Left ventricle myocardium inferior (tissue), 1 donor: ENCODE results near the gene SLC30A2. TPM values are rescaled to one million over a fixed set of nuclear protein-coding genes. Genes with fewer than 3 reads are reported as not detected.
A peak's percentile ranks its signal among the peaks of the same experiment; 100 is the strongest.

ENCODE experiments used
- DNase-seq: peaks from one replicate; pipeline ENCODE4 v3.0.0-alpha.2; 2020
- H3K27ac ChIP-seq: fragments of 200-600 bp; replicated peaks from 2 replicates; pipeline ENCODE4 v1.8.0; 2021
- H3K27me3 ChIP-seq: fragments of 200-600 bp; 2 replicates; pipeline ENCODE4 v1.8.0; 2021; ENCODE audit warnings: low read depth
- H3K36me3 ChIP-seq: fragments of 200-600 bp; 2 replicates; pipeline ENCODE4 v1.8.0; 2021
- H3K4me1 ChIP-seq: fragments of 200-600 bp; 2 replicates; pipeline ENCODE4 v1.8.0; 2021
- H3K4me3 ChIP-seq: fragments of 200-600 bp; 2 replicates; pipeline ENCODE4 v1.8.0; 2021; ENCODE audit warnings: mild to moderate bottlenecking, moderate library complexity
- H3K9me3 ChIP-seq: fragments of 200-600 bp; replicated peaks from 2 replicates; pipeline ENCODE4 v1.8.0; 2021
- intact Hi-C: fragments of 100-400 bp; cut with micrococcal nuclease; formaldehyde crosslinking; loops from one replicate; pipeline ENCODE4 v1.11.0; 2022
- total RNA-seq: library from RNA; stranded (reverse); fragmentation: NEBNext Ultra II Directional; extraction: Animal tissue kit (Norgen Biotek cat#: 25700); gene quantifications from one replicate; pipeline ENCODE4 v1.2.1, GENCODE V29; 2021
- TF ChIP-seq, protein P1 (sequence below): fragments of 200-600 bp; IDR thresholded peaks from 2 replicates; pipeline ENCODE4 v1.8.0; 2021; ENCODE audit warnings: antibody characterized with exemption, mild to moderate bottlenecking, borderline replicate concordance
- donor health status: DM: no; HTN: yes; CAD: no; lungs with severe emphysema.

Gene SLC30A2
- total RNA-seq, 1 donor from 2014 or later: 7.1 TPM

DNA sequence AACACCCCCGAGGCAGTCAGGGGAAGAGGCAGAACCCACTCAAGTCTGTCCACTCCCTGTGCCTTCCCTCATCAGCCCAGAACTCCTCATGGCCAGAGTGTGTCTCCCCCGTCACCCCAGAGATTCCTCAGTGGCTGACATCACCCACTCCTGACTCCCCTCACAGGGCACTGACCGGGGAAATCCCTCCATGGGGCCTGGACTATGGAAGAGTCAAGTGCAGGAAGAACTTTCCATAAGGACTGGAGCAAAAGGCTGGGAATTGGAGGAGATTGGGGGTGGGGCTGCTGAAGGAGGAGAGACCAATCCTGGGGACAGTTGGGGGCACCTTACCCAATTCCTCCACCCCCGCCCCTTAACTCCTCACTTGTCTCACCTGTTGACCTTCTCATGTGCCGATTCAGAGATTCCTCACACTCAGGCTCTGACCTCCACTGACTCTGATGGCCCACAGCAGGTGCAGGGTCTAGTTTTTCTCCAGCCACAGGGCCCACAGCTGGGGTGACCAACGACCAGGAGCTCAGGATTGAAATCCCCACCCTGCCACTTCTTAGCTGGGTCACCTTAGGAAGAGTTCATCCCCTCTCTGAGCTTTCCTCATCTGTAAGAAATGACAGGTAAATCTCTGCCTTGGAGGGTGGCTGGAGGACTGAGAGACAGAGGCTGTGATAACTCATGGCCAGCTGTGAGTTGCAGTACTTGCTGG is 24.8 kb downstream of the SLC30A2 start:
- H3K4me1 ChIP-seq: peaks cover 91% of the 10 kb centered on the region
- H3K27me3 ChIP-seq: no peaks in the 10 kb centered on the region
- no peaks in the 10 kb centered on the region for H3K9me3 ChIP-seq
- H3K27ac ChIP-seq: peak overlapping the region; percentile 94
- H3K36me3 ChIP-seq: no peaks in the 10 kb centered on the region
- H3K4me3 ChIP-seq: peak overlapping the region; percentile 60
- intact Hi-C loops: no loop called here
- no peak for DNase-seq
- TF ChIP-seq, protein P1, sequence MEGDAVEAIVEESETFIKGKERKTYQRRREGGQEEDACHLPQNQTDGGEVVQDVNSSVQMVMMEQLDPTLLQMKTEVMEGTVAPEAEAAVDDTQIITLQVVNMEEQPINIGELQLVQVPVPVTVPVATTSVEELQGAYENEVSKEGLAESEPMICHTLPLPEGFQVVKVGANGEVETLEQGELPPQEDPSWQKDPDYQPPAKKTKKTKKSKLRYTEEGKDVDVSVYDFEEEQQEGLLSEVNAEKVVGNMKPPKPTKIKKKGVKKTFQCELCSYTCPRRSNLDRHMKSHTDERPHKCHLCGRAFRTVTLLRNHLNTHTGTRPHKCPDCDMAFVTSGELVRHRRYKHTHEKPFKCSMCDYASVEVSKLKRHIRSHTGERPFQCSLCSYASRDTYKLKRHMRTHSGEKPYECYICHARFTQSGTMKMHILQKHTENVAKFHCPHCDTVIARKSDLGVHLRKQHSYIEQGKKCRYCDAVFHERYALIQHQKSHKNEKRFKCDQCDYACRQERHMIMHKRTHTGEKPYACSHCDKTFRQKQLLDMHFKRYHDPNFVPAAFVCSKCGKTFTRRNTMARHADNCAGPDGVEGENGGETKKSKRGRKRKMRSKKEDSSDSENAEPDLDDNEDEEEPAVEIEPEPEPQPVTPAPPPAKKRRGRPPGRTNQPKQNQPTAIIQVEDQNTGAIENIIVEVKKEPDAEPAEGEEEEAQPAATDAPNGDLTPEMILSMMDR: no peak

DNA sequence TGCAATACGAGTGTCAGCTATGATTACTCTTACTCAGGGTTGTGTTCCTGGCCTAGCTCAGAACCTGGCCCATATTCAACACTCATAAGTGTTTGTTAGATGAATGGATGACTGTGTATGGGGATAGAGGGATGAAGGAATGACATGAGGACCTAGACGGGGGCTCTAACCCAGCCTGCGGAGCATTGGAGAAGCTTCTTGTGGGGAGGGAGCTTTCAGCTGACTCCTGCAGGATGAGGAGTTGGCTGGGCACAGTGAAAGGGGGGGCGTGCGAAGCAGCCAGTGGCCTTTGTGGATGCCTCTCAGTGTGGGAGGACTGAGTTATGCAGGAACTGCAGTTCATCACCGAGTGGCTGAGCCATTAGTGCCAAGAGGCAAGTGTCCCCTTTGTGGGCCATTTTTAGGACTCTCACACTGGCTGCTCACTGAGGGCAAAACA is 25.6 kb downstream of the SLC30A2 start:
- DNase-seq: no peak
- Histone ChIP-seq H3K36me3 (no peaks in the 10 kb centered on the region), H3K4me1 (peaks cover 96% of the 10 kb centered on the region), H3K27ac (peak overlapping the region; percentile 94), H3K4me3 (peak overlapping the region; percentile 60), H3K27me3 (no peaks in the 10 kb centered on the region), H3K9me3 (no peaks in the 10 kb centered on the region)
- TF ChIP-seq, protein P1: no peak
- intact Hi-C loops: no loop called here

DNA sequence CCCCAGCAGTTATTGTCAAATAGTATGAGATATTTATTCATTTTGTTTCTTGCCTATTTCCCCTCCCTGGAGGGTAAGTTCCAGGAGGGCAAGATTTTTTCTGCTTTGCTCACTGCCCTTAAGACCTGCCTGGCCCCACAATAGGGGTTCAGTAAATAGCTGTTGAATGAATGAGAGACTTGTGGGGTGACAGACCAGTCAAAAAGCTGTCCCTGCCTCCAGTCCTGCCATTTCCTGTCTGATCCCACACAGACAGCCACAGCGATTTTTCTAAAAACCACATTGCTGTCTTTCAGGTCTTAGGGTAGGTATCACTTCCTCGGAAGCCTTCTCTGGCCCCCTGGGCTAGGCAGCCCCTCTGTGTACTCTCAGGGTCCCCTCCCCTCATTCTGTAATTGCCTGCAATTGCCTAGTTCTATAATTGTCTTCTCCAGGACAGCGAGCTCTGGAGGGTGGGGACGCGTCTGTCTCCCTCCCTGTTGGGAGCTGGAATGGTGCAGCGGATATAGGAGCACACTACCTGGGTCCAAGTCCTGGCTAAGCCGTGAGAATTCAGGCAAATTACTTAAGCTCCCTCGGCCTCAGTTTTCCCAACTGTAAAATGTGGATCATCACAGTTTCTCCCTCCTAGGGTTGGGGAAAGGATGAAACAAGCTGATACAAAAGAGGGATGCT is 26.1 kb downstream of the SLC30A2 start:
- TF ChIP-seq, protein P1: no peak
- no peak for DNase-seq
- Histone ChIP-seq H3K9me3 (no peaks in the 10 kb centered on the region), H3K36me3 (no peaks in the 10 kb centered on the region), H3K4me1 (peaks cover 94% of the 10 kb centered on the region), H3K27ac (peak overlapping the region; percentile 94), H3K4me3 (peak overlapping the region; percentile 60), H3K27me3 (no peaks in the 10 kb centered on the region)
- intact Hi-C loops: no loop called here

DNA sequence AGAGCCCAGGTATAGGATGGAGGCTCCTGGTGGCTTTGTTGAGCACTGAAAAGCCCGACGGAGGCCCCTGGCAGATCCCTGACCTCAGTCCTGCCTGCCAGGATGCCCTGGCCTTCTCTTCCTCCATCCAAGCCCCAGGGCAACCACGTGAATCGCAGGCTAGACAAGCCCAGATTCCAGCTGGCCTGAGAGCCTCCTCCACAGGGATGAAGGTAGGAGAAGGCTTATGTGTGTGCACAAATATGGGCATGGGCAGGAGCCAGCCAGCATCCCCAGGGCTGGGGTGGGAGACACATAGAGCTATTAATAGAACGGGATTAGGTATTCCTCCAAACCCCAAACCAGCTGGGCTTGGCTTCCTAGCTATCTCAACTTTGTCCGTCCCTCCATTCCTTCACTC is 28.3 kb downstream of the SLC30A2 start:
- H3K4me3 ChIP-seq: no peak overlapping the region
- H3K27me3 ChIP-seq: no peaks in the 10 kb centered on the region
- H3K4me1 ChIP-seq: peaks cover 72% of the 10 kb centered on the region
- TF ChIP-seq, protein P1: no peak
- intact Hi-C loops: no loop called here
- no peak for DNase-seq
- peak overlapping the region; percentile 94 for H3K27ac ChIP-seq
- no peaks in the 10 kb centered on the region for H3K36me3 ChIP-seq
- no peaks in the 10 kb centered on the region for H3K9me3 ChIP-seq

DNA sequence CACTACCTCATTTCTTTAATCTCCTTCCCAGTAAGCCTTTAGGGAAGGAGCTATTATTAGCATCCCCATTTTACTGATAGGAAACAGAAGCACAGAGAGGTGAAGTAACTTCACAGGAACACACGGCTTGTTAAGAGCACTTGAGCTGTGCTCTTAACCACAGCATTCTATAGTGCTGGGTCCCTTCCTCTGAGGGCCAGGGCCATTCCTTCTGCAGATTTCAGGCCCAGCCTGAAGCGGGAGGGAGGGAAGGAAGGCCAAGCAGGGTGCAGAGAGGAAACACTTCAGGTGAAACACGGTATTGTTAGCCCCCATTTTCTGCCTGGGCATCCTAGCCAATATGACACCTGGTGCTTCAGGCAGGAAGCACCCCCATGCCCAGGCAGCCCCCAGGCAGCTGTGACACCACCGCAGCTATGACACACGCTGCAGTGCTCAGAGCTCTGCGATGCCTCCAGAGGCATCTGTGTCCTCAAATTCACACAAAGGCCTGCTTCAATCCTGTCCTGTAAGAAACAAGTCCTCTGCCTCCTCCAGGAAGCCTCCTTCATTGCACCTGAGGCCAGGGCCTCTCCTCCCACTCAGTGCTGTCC is 28.9 kb downstream of the SLC30A2 start:
- Histone ChIP-seq H3K4me3 (no peak overlapping the region), H3K27me3 (no peaks in the 10 kb centered on the region), H3K27ac (peak overlapping the region; percentile 94), H3K36me3 (no peaks in the 10 kb centered on the region), H3K4me1 (peaks cover 66% of the 10 kb centered on the region), H3K9me3 (no peaks in the 10 kb centered on the region)
- DNase-seq: no peak
- TF ChIP-seq, protein P1: no peak
- intact Hi-C loops: no loop called here
